M059J (cell line): ENCODE measurements around the gene DOCK9. TPM values are rescaled to one million over a fixed set of nuclear protein-coding genes. Genes with fewer than 3 reads are reported as not detected.

Source experiments
- DNase-seq: peaks from one replicate; pipeline ENCODE4 v3.0.0-alpha.2; 2012; ENCODE audit warnings: low read depth
- total RNA-seq: library from RNA; depleted of rRNA; stranded (reverse); fragments of >200 nt; shearing (Covaris generic); gene quantifications from 2 replicates; pipeline ENCODE4 v1.2.3, GENCODE V29; 2014

Gene DOCK9
- total RNA-seq, 1 experiment from 2014 or later: 25.0 TPM

GRCh38 chr13:98998831-98999638, 21.2 kb upstream of the DOCK9 start:
- DNase-seq: peak; percentile 45

- DNase-seq: peak; percentile 92
These were observed 20.1 kb upstream of the DOCK9 start for GRCh38 chr13:98997738-98998641.

GRCh38 chr13:98997011-98997730, 19.3 kb upstream of the DOCK9 start:
- no peak for DNase-seq

GRCh38 chr13:98996046-98996445, 18.2 kb upstream of the DOCK9 start:
- no peak for DNase-seq

- no peak for DNase-seq
These were observed 17.0 kb upstream of the DOCK9 start for GRCh38 chr13:98994896-98995295.

DNA sequence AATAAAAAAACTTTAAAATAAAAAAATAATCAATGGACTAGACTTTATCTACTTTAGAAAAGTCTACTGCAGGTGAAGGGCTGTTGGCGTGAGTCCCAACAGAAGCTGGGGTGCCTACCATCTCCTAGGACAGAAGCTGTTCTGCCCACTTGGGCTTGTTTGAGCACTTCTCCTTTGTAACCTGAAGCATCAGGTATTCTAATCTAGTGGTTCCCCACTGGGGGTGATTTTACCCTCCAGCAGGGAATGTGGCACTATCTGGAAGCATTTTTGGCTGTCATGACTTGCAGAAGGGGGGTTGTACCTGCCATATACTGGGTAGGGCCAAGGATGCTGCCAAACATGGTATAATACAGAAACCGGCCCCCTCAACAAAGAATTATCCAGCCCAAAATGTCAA, 16.2 kb upstream of the DOCK9 start:
- DNase-seq: no peak

DNA sequence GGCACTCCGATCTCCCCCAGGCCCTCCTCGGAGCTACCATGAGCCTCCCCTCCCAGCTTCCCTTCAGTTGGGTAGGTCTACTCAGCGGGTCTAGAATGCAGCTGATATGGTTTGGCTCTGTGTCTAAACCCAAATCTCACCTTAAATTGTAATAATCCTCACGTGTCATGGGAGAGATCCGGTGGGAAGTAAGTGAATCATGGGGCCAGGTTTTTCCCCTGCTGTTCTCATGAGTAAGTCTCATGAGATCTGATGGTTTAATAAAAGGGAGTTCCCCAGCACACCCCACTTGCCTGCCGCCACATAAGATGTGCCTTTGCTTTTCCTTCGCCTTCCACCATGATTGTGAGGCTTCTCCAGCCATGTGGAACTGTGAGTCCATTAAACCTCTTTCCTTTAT, 14.5 kb upstream of the DOCK9 start:
- DNase-seq: peak; percentile 36

DNA sequence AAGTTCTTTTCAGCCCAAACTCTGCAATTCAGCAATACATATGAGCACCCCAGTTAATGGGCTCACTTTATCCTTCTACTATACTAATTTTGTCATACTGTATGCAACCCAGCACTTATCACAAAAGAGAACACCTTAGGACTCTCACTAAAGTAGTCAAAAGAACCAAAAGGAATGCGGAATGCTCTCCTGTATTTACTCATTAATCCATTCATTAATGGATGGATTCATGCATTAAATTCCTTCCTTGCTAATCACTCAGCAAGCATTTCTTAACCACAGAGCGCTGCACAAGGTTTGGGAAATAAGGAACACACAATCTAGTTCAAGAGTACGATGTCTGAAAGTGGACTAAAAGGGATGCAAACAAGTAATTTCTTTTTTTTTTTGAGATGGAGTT, 12.8 kb upstream of the DOCK9 start:
- no peak for DNase-seq

DNA sequence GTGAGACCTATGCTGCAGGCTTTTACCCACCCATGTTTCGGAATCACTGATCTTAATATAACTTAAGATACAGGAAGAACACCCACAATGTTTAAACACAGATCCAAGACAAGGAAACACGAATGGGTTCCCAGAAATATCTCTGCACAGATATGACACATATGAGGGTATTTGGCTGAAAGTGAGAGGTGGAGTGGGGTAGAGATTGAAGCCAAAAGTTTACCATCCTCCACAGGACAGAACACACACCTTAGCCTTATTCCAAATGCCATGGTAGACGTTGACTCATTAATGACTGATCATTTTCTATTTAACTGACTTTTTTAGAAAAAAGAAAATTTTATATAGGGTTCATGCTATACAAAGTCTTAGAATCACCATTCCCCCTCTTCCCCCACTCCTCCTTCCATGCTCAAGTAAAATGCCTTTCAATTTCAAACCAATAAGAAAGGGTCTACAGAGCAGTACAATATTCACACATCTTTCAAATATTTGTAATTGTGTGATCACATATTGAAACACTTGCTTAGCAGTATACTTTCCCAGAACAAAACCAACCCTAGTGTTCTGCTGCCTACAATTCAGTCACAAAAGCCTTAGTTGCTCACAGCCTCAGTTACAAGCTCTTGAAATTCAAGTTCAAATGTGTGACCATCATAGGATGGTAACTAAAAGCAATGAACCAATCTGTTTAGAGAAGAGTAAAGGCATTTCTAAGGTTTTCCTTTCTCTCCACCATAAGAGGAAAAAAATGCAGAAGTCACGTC, 11.8 kb upstream of the DOCK9 start:
- no peak for DNase-seq

- no peak for DNase-seq
These were observed 10.9 kb upstream of the DOCK9 start for GRCh38 chr13:98988780-98989179.

- no peak for DNase-seq
These were observed 10.4 kb upstream of the DOCK9 start for GRCh38 chr13:98988277-98988676.

DNA sequence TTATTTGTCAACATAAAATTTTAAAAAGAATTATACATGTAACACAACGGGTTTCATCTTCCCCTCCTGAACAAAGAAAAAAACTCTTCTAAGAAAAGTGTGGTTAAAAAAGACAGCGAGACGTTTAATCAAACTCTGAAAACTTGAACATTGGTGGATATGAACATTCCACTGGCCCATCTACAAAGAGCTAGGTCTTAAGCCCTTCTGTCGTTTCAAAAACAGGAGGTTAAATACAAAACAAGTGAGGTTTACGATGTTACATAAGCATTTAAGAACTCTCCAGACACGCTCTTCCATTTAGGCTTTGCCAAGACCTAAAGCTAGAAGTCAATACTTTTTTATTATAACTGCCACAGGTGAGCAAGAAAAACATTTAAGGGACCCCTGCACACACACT, 9.4 kb upstream of the DOCK9 start:
- DNase-seq: no peak

GRCh38 chr13:98986226-98986846, 8.5 kb upstream of the DOCK9 start:
- DNase-seq: no peak

DNA sequence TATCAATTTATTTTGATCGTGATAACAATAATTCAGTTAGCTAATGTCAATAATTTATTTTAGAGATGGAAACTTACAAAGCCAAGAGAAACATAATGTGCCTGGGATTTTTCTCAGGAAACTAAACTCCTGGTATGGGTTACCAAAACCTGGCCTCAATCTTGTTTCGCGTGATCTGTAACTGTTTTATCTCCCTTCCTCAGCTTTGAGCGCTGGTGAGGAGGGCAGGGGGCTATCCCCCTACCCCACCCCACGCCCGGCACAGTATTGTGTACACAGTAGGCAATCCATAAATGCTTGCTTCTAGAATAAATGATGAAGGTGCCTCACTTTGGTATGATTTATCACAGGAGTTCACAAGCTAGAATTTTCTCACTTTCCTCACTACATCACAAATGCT, 7.7 kb upstream of the DOCK9 start:
- no peak for DNase-seq

GRCh38 chr13:98984983-98985382, 7.1 kb upstream of the DOCK9 start:
- DNase-seq: no peak

DNA sequence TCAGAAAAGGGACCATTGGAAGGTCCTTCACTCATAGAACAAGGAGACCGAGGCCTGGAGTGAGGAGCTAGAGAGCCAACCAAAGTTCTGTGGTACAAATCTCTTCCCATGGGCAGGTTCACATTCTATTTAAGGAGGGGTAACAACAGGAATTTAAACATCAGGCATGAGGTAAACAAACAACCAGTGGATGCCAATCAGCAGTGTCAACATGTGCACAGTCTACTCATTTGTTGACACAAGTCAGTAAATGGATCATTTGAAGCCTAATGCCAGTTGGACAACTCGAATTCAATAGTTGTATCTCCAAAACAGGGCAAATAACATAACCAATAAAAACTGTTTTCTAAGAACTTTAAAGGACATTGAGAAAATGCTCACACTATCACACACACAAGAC, 6.3 kb upstream of the DOCK9 start:
- no peak for DNase-seq

DNA sequence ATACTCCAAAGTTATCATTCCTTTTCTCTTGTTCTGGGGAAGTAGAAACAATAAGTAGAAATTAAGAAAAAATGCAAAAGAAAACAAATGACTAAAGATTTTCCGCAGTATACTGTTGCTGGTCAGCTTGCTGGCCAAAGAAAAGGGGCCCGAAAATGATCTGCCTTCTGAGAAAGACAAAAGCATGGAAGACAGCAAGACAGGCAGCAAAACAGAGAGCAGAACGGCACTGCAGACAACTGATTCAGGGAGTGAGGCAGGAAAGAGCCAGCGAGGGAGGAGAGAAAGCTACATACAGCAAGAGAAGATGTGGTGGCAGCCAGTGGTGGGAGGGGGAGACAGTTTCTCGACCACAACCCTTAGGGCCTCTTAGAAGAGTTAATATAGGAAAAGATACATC, 5.3 kb upstream of the DOCK9 start:
- DNase-seq: no peak

- peak; percentile 81 for DNase-seq
These were observed 3.7 kb upstream of the DOCK9 start for GRCh38 chr13:98981369-98982080.

GRCh38 chr13:98979012-98979660, 1.3 kb upstream of the DOCK9 start:
- no peak for DNase-seq

DNA sequence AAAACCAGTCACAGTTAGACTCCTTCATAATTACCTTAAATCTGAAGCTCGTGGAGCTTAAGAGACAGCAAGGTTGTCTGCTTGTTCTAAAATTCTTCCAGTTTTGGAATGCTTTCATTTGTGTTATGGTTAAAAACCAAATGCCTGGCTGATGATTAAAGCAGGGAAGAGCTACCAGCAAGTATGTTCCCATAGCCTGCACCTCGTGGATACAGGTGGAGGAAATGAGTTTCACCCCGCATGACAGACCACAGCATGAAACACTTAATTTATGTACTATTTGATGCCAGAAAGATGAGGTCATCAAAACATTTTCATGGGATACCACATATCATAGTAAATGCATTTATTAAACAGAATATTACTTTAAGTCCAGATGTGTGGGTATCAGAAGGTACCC, 416 bp upstream of the DOCK9 start:
- peak; percentile 90 for DNase-seq
